ENCODE measurements around the gene JAGN1. TPM values are rescaled to one million over a fixed set of nuclear protein-coding genes. Genes with fewer than 3 reads are reported as not detected.
"Not testable (repeated sequence)": the region's sequence is repeated elsewhere in the genome, so short reads cannot be mapped to it uniquely, and the experiment has no call there.

JAGN1 gene
- total and polyA plus RNA-seq, 2 of the 8 experiments (the other 6 are each of a cell fraction or from before 2014, with no cell fraction given), result 26.9 to 51.6 TPM

DNA sequence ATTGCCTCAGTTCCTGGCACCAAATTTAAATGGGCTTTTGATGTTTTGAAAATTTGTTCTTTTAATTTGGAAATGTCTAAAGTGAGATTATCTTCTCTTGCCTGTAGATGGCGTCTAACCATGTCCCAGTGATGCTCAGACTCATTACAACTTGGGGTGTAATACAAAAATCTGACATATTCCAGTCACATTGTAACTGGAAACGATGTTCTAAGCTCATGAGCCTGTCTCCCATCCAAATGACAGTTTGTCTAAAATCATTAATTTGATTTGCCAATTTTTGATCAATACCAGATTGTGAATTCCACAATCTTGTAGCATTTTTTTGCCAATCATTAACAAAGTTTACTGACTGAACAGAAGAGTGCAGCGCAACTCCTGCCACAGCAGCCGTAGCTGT lies 41.5 kb upstream of the JAGN1 start:
- H4K91ac ChIP-seq (replicated peaks; ENCODE audit: insufficient read length, low read length); H3K4me1 ChIP-seq (replicated peaks in 1 of 4; ENCODE audit: control insufficient read depth in 3 of 4, insufficient read depth in 4 of 4, low read length in 3 of 4); H2BK20ac ChIP-seq (ENCODE audit: low read length); H3K4me3 ChIP-seq (ENCODE audit: extremely low read depth in 1 of 4, insufficient read depth in 2 of 4, low read depth in 3 of 4, low read length in 4 of 4); H3K79me1 ChIP-seq (ENCODE audit: low read depth, low read length); H3K36me3 ChIP-seq (ENCODE audit: control insufficient read depth in 2 of 4, insufficient read depth in 4 of 4, low read length in 3 of 4); H2BK120ac ChIP-seq (replicated peaks; ENCODE audit: low read depth, low read length); DNase-seq (ENCODE audit: low read depth in 1 of 2, low spot score in 2 of 2); H2AFZ ChIP-seq (ENCODE audit: low read length); H4K20me1 ChIP-seq (replicated peaks in 1 of 2; ENCODE audit: control insufficient read depth in 1 of 2, insufficient read depth in 2 of 2, low read length in 2 of 2); H3K9me3 ChIP-seq (ENCODE audit: insufficient read depth in 2 of 2, low read depth in 1 of 2, low read length in 1 of 2); H2BK15ac ChIP-seq (ENCODE audit: low read length); POLR2A ChIA-PET (ENCODE audit: partially characterized antibody); H3K9ac ChIP-seq (replicated peaks in 1 of 4; ENCODE audit: extremely low read depth in 1 of 4, low read depth in 3 of 4, low read length in 3 of 4); H3K4ac ChIP-seq (replicated peaks; ENCODE audit: insufficient read length, low read depth, low read length); H2BK5ac ChIP-seq (ENCODE audit: low read depth, low read length); H3K27me3 ChIP-seq (replicated peaks in 1 of 4; ENCODE audit: control insufficient read depth in 3 of 4, extremely low read depth in 1 of 4, insufficient read depth in 3 of 4, low read length in 3 of 4); H3K23me2 ChIP-seq (ENCODE audit: low read depth, low read length); H3K23ac ChIP-seq (ENCODE audit: insufficient read length); H3K27ac ChIP-seq (ENCODE audit: low read depth, low read length); H2AK5ac ChIP-seq (ENCODE audit: low read depth, low read length); H2BK12ac ChIP-seq (ENCODE audit: low read depth, low read length); H3K18ac ChIP-seq (ENCODE audit: extremely low read depth, low read length); H3K56ac ChIP-seq (replicated peaks; ENCODE audit: insufficient read length, low read depth, low read length); H4K5ac ChIP-seq (ENCODE audit: insufficient read length, low read depth, low read length); FAIRE-seq; H3K4me2 ChIP-seq (ENCODE audit: insufficient read depth in 1 of 2, low read depth in 2 of 2, low read length in 2 of 2); H4K8ac ChIP-seq (ENCODE audit: extremely low read depth, insufficient read depth, low read length); H3K14ac ChIP-seq (ENCODE audit: insufficient read length); H3K79me2 ChIP-seq (ENCODE audit: control insufficient read depth in 1 of 2, insufficient read depth in 2 of 2, low read length in 2 of 2): not testable (repeated sequence)
- WGBS, 2 experiments (ENCODE audit: extremely low coverage in 1 of 2, insufficient coverage in 1 of 2, insufficient read length in 1 of 2, insufficient replicate concordance in 2 of 2, low coverage in 1 of 2, low lambda C conversion rate in 2 of 2, missing lambda C conversion rate in 1 of 2), result 60% methylated on average over 4 of the region's 4 CpGs; no CpG with 5 or more reads in 1 of the 2 experiments
- CTCF ChIA-PET (ENCODE audit: partially characterized antibody), result interaction anchor here (0.6 to 2.1 kb wide), 18 partner anchors 8 to 105 kb away, joined by 3 to 6 read pairs (median 4); partner anchors contain the start of gene CRELD1
- TF ChIP-seq, protein P1, sequence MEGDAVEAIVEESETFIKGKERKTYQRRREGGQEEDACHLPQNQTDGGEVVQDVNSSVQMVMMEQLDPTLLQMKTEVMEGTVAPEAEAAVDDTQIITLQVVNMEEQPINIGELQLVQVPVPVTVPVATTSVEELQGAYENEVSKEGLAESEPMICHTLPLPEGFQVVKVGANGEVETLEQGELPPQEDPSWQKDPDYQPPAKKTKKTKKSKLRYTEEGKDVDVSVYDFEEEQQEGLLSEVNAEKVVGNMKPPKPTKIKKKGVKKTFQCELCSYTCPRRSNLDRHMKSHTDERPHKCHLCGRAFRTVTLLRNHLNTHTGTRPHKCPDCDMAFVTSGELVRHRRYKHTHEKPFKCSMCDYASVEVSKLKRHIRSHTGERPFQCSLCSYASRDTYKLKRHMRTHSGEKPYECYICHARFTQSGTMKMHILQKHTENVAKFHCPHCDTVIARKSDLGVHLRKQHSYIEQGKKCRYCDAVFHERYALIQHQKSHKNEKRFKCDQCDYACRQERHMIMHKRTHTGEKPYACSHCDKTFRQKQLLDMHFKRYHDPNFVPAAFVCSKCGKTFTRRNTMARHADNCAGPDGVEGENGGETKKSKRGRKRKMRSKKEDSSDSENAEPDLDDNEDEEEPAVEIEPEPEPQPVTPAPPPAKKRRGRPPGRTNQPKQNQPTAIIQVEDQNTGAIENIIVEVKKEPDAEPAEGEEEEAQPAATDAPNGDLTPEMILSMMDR (IDR thresholded peaks at IDR 0.05; ENCODE audit: control extremely low read depth in 1 of 3, insufficient read depth in 1 of 3, low read depth in 1 of 3, low read length in 3 of 3), result peak in 2 of 3 experiments; percentile 15 to 34; a peak in 2 of 4 replicates
- peak; percentile 25 to 35; a peak in 3 of 4 replicates for TF ChIP-seq RAD21 (IDR thresholded peaks at IDR 0.05 in 1 of 2, conservative IDR thresholded peaks at IDR 0.05 in 1 of 2; ENCODE audit: low read depth in 2 of 2, low read length in 2 of 2)
